Measurements from ENCODE around the gene CDO1.
"Not testable (repeated sequence)": the region's sequence is repeated elsewhere in the genome, so short reads cannot be mapped to it uniquely, and the experiment has no call there.

Gene CDO1

GRCh38 chr5:115842089-115842935 is 25.9 kb upstream of the CDO1 start:
- no peak for TF ChIP-seq ZNF274 (IDR thresholded peaks at IDR 0.05; ENCODE audit: low read depth, low read length)
- H3K4me3 ChIP-seq (ENCODE audit: low read length): peak overlapping the region; percentile 93

GRCh38 chr5:115841382-115842088 is 25.1 kb upstream of the CDO1 start, which contains the start of the genes AP3S1 and ATG12:
Gene AP3S1, plus strand, starts transcription at chr5:115841935. Its CDS starts 103 bp downstream, at chr5:115842038.
Gene ATG12, minus strand, starts transcription at chr5:115841565. Its CDS starts 13 bp downstream, at chr5:115841552.
- H3K4me3 ChIP-seq (ENCODE audit: low read length): peak within 1 kb of the TSS; percentile 93
- no peak for TF ChIP-seq ZNF274 (IDR thresholded peaks at IDR 0.05; ENCODE audit: low read depth, low read length)

- peak overlapping the region; percentile 93 for H3K4me3 ChIP-seq (ENCODE audit: low read length)
- TF ChIP-seq ZNF274 (IDR thresholded peaks at IDR 0.05; ENCODE audit: low read depth, low read length): no peak
Measured at GRCh38 chr5:115840873-115841272, 24.4 kb upstream of the CDO1 start.

GRCh38 chr5:115838885-115839518 is 22.5 kb upstream of the CDO1 start:
- TF ChIP-seq ZNF274 (IDR thresholded peaks at IDR 0.05; ENCODE audit: low read depth, low read length): no peak
- peak overlapping the region; percentile 44; the same call in 1 of the 2 replicates for H3K4me3 ChIP-seq (ENCODE audit: low read length)

GRCh38 chr5:115835481-115835880 is 19.0 kb upstream of the CDO1 start:
- no peak overlapping the region for H3K4me3 ChIP-seq (ENCODE audit: low read length)
- TF ChIP-seq ZNF274 (IDR thresholded peaks at IDR 0.05; ENCODE audit: low read depth, low read length): no peak

- no peak overlapping the region for H3K4me3 ChIP-seq (ENCODE audit: low read length)
- TF ChIP-seq ZNF274 (IDR thresholded peaks at IDR 0.05; ENCODE audit: low read depth, low read length): no peak
Measured at GRCh38 chr5:115831163-115831768, 14.8 kb upstream of the CDO1 start.

- no peak for TF ChIP-seq ZNF274 (IDR thresholded peaks at IDR 0.05; ENCODE audit: low read depth, low read length)
- no peak overlapping the region for H3K4me3 ChIP-seq (ENCODE audit: low read length)
Measured at GRCh38 chr5:115829913-115830312, 13.5 kb upstream of the CDO1 start.

- H3K4me3 ChIP-seq (ENCODE audit: low read length): no peak overlapping the region
Measured at GRCh38 chr5:115825948-115826347, 9.5 kb upstream of the CDO1 start.

GRCh38 chr5:115824983-115825382 is 8.5 kb upstream of the CDO1 start:
- not testable (repeated sequence) for H3K4me3 ChIP-seq (ENCODE audit: low read length)

More at GRCh38 chr5:115825948-115826347, 9.5 kb upstream of the CDO1 start:
- TF ChIP-seq ZNF274 (IDR thresholded peaks at IDR 0.05; ENCODE audit: low read depth, low read length): no peak

- no peak overlapping the region for H3K4me3 ChIP-seq (ENCODE audit: low read length)
- TF ChIP-seq ZNF274 (IDR thresholded peaks at IDR 0.05; ENCODE audit: low read depth, low read length): no peak
Measured at GRCh38 chr5:115820846-115821245, 4.4 kb upstream of the CDO1 start.

- no peak overlapping the region for H3K4me3 ChIP-seq (ENCODE audit: low read length)
- no peak for TF ChIP-seq ZNF274 (IDR thresholded peaks at IDR 0.05; ENCODE audit: low read depth, low read length)
Measured at GRCh38 chr5:115818821-115819220, 2.4 kb upstream of the CDO1 start.

GRCh38 chr5:115817386-115817785 is 927 bp upstream of the CDO1 start:
- no peak overlapping the region for H3K4me3 ChIP-seq (ENCODE audit: low read length)
- no peak for TF ChIP-seq ZNF274 (IDR thresholded peaks at IDR 0.05; ENCODE audit: low read depth, low read length)

GRCh38 chr5:115815693-115816225 is 700 bp downstream of the CDO1 start:
- peak overlapping the region; percentile 34; the same call in 1 of the 2 replicates for H3K4me3 ChIP-seq (ENCODE audit: low read length)
- no peak for TF ChIP-seq ZNF274 (IDR thresholded peaks at IDR 0.05; ENCODE audit: low read depth, low read length)
